ENCODE measurements around the gene HSD11B2.

HSD11B2 gene

GRCh38 chr16:67415872-67416793, 14.8 kb upstream of the HSD11B2 start, which contains the start of gene ZDHHC1:
Gene ZDHHC1, minus strand, starts transcription at chr16:67416477. Its CDS starts 8,702 bp downstream, at chr16:67407775.
- DNase-seq: peak; percentile 45

GRCh38 chr16:67417333-67418061, 13.4 kb upstream of the HSD11B2 start:
- DNase-seq: no peak

GRCh38 chr16:67419502-67419901, 11.4 kb upstream of the HSD11B2 start:
- DNase-seq: no peak

GRCh38 chr16:67419931-67420330, 11.0 kb upstream of the HSD11B2 start:
- no peak for DNase-seq

- DNase-seq: no peak
Measured at GRCh38 chr16:67421030-67421429, 9.9 kb upstream of the HSD11B2 start.

GRCh38 chr16:67423015-67423414, 7.9 kb upstream of the HSD11B2 start:
- no peak for DNase-seq

- DNase-seq: no peak
Measured at GRCh38 chr16:67423611-67424260, 7.2 kb upstream of the HSD11B2 start.

- DNase-seq: no peak
Measured at GRCh38 chr16:67424261-67424615, 6.7 kb upstream of the HSD11B2 start.

GRCh38 chr16:67425061-67425460, 5.9 kb upstream of the HSD11B2 start:
- no peak for DNase-seq

GRCh38 chr16:67425580-67425979, 5.3 kb upstream of the HSD11B2 start:
- DNase-seq: no peak

GRCh38 chr16:67426022-67426421, 4.9 kb upstream of the HSD11B2 start:
- DNase-seq: no peak

- DNase-seq: no peak
Measured at GRCh38 chr16:67426950-67427349, 4.0 kb upstream of the HSD11B2 start.

GRCh38 chr16:67428146-67428731, 2.7 kb upstream of the HSD11B2 start:
- no peak for DNase-seq

- no peak for DNase-seq
Measured at GRCh38 chr16:67429053-67429798, 1.7 kb upstream of the HSD11B2 start.

- DNase-seq: no peak
Measured at GRCh38 chr16:67429799-67430503, 970 bp upstream of the HSD11B2 start.

GRCh38 chr16:67430504-67430976, 381 bp upstream of the HSD11B2 start:
- DNase-seq: no peak

GRCh38 chr16:67431775-67432505, 1.0 kb downstream of the HSD11B2 start:
- no peak for DNase-seq

- no peak for DNase-seq
Measured at GRCh38 chr16:67432506-67432890, 1.6 kb downstream of the HSD11B2 start.

- DNase-seq: no peak
Measured at GRCh38 chr16:67433131-67433719, 2.3 kb downstream of the HSD11B2 start.

- DNase-seq: no peak
Measured at GRCh38 chr16:67435758-67436164, 4.8 kb downstream of the HSD11B2 start.

Measured in T1000 (cell line).